ENCODE measurements around the gene GCLC.
"Not testable (repeated sequence)": the region's sequence is repeated elsewhere in the genome, so short reads cannot be mapped to it uniquely, and the experiment has no call there.

GCLC gene

DNA sequence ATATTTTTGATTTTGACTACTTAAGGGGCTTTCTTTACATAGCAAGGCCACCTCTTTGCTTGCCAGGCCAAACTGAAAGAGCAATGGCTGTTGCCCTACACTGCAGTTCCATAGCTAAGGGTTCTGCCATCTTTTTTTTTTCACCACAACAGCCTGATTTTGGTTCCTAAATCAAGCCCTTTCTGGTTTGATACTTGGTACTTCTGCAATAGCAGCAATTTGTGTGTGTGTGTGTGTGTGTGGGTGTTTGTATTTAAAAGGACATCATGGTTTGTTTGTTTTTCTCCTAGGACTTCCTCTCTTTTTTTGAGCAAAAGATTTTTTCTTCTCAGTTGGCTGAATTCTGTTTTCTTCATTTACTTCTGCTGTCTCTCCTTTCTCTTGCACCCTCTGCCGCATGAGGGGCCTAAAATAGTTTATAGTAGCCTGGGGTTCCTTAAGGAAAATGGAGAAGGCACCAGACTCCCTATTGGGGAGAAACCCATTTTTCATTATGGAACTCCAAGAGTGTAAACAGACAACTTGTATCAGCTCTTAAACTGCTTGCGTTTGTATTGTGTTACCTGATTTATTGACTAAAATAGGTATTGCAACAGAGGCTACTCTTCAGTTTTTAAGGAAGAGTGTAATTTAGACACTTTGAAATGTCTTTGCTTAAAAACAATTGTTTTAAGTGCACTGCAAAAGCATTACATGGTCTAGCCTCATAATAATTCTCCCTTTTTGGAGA lies 12.2 kb upstream of the GCLC start:
- DNase-seq (ENCODE audit: low spot score) = no peak

DNA sequence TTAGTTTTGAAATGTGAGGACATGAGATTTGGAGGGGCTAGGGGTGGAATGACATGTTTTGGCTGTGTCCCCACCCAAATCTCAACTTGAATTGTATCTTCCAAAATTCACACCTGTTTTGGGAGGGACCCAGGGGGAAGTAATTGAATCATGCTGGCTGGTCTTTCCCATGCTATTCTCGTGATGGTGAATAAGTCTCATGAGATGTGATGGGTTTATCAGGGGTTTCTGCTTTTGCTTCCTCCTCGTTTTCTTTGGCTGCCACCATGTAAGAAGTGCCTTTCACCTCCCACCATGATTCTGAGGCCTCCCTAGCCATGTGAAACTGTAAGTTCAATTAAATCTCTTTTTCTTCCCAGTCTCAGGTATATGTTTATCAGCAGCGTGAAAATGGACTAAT lies 8.7 kb upstream of the GCLC start:
- not testable (repeated sequence) for DNase-seq (ENCODE audit: low spot score)

DNA sequence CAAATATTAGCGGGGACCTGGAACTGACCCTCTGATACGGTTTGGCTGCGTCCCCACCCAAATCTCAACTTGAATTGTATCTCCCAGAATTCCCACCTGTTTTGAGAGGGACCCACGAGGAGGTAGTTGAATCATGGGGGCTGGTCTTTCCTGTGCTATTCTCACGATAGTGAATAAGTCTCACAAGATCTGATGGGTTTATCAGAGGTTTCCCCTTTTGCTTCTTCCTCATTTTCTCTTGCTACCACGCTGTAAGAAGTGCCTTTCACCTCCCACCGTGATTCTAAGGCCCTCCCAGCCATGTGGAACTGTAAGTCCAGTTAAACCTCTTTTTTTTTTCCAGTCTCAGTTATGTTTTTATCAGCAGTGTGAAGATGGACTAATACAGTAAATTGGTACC lies 6.8 kb upstream of the GCLC start:
- DNase-seq (ENCODE audit: low spot score) = not testable (repeated sequence)

DNA sequence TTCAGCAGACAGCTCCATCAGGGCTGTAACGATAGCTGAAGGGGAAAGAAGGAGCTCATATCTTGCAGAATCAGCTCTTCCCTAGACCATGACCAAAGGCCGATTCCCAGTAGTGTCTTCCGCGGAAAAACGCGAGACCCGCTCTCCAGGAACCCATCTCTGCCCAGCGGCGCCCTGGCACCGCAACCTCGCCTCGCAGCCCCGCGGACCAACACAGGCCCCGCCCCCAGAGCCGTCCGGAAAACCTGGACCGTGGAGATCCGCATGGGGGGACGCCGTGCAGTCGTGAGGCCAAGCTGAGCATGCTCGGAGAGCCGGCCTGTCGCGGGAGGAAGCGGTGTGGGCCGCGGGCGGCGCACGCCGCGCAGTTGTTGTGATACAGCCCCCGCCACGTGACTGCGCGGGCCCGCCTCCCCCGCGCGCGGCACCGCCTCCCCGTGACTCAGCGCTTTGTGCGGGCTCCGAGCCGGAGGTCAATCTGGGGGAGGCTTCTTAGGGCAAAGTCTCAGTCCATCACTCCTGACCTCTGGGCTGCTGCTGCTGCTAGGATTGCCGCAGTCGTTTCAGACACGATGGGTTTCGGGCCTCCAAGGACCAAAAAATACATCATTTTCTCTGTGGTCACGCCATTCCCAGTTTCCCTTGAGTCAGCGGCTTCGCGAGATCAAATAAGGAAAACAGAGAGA lies 3.1 kb upstream of the GCLC start:
- peak; percentile 96 for DNase-seq (ENCODE audit: low spot score)

DNA sequence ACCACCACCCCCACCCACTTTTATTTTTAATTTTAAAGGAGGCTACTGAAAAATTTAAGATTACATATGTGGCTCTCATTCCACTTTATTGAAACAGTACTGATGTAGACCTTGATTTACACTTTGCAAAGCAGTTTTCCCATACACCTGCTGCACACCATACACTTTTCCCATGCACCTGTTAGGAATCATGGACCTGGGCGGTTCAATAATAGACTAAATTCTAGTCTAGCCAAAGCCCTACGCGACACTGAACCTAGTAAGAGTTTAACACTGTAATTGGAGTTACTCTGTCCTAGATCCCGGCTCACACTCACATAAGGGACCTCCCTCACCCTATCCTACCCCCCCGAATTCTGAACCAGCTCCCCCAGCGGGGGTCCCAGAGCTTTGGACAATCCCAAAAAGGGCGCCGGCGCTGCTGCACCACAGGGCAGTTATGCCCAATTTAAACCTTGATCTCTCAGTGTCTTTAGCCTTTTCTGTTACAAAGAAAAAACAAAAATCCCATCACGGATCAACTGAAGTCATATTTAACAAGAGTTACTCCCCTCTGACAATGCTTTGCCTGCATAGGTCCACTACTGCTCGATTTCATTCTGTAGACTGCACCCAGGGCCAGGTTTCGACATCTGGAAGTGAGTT lies 2.4 kb upstream of the GCLC start:
- no peak for DNase-seq (ENCODE audit: low spot score)

DNA sequence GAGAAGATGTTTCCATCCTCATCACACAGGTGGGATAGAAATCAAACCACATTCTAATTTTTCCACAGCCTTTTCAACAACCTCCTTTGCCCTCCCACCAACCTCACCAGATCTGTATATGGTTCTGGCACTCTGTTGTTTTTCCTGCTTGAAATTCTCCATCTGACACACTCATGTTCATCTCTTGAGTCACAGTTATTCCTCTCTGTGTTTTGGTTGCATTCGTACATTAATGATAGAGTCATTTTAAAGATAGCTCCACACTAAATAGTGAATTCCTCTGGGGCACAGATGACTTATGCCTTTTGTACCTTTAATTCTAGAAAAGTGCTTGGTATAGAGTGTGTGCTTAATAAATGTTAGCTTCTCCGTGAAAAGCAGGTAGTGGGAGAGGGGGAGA lies 1.4 kb upstream of the GCLC start:
- DNase-seq (ENCODE audit: low spot score) = peak; percentile 20

DNA sequence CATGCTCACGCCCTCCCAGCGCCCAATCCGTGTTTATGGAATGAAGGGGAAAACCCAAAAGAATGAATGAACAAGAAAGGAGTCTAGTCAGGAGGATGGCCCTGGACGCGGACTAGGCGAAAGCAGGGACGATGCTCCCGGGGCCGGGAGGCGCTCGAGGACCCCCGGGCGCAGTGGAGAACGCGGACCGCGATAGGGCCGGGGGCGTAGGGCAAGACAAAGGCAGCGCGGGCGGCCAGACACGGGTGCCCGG lies 758 bp downstream of the GCLC start:
- DNase-seq (ENCODE audit: low spot score) = no peak

DNA sequence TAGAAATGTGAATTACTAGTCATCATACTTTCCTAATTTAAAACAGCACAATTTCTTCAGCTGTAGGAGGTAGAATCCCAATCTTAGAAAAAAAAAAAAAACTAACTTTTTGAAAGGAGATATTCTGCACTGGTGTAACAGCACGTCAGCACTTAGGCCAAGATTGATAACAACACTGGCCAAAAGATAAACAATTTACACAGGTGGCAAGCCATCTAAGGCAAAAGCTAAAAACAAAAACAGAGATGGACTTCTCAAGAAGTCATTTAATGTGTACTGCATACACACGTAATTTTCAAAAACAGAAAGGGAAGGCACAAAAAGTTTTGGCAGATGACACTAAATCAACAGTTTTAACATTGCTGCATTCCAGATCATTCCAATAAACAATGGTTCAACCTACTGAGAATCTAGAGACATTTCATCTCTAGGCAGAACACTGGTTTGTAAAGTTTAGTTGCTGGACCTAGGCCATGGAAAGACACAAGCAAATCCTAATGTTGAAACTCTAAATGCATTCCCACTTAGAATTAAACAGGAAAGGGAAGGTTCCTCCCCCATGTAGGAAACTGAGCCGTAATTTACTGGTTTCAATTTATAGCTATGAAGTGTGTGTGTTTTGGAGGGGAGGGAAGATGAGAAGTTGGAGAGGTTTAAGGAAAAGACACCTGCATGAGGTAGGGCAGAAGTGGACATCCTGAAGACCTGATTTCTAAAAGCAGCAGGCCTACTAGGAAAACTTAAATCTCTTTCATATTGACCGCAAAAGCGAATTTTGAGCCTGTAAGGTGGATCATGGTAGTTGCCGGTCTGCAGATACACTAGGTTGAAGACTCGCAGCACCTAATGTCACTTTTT lies 1.3 kb downstream of the GCLC start:
- peak; percentile 61 for DNase-seq (ENCODE audit: low spot score)

DNA sequence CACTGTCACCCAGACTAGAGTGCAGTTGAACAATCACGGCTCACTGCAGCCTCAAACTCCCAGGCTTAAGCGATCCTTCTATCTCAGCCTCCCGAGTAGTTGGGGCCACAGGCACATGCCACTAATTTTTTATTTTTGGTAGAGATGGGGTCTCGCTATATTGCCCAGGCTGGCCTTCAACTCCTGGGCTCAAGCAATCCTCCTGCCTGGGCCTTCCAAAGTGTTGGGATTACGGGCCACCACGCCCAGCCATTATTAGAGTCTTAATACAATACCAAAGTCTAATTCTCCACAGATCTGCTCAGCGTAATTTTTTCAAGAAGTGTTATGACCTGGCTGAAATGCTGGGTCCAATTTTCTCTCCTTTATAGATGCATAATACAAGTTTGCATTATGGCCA lies 3.0 kb downstream of the GCLC start:
- no peak for DNase-seq (ENCODE audit: low spot score)

DNA sequence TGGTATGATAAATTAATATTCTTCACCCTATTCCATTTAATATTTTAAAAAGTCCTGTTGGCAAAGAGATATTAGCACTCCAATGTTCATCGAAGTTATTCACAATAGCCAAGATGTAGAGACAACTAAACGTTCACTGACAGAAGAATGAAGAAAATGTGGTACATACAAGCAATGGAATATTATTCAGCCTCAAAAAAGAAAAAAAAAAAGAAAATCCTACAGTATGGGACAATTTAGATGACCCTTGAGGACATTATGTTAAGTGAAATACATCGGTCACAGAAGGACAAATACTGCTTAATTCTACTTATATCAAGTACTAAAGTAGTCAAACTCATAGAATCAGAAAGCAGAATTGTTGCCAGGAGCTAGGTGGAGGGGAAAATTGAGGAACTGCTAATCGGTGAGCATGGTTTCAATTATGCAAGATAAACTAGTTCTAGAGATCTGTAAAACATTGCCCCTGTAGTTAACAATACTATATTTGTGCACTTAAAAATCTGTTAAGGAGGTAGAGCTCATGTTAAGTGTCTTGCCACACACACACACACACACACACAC lies 4.7 kb downstream of the GCLC start:
- no peak for DNase-seq (ENCODE audit: low spot score)

DNA sequence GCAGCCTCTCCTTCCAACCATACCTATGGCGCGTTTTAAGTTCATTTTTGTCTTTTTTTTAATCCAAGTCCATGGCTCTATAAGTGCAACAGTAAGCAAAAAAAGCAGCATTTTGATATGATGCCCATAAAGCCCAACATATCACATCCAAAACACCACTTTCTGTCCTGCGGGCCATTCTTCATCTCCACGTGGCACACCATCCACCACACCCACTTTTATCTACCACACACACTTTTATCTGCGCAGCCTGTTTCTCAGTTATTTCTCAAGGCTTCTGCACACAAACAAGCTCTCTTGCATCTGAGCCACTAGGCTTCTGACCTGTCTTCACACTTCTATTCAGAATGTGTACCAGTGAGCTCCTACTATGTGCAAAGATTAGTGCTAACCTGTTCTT lies 5.3 kb downstream of the GCLC start:
- DNase-seq (ENCODE audit: low spot score) = peak; percentile 91

DNA sequence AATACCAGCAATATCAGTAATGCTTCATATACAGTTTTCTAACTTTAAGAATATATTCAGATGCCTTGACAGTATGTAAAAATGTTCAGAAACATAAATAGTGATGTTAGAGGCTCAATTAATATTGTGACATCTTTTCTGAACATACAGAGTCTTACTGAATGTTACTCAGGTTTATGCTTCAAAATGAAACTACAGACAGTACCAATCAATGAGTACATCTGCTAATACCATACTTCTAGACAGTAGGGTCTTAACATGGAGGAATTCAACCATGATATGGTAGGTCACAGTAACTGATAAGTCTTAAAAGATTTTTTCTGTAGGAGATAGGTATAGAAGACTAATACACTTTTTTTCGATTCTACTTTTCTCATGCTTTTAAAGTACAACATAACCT lies 8.3 kb downstream of the GCLC start:
- peak; percentile 32 for DNase-seq (ENCODE audit: low spot score)

DNA sequence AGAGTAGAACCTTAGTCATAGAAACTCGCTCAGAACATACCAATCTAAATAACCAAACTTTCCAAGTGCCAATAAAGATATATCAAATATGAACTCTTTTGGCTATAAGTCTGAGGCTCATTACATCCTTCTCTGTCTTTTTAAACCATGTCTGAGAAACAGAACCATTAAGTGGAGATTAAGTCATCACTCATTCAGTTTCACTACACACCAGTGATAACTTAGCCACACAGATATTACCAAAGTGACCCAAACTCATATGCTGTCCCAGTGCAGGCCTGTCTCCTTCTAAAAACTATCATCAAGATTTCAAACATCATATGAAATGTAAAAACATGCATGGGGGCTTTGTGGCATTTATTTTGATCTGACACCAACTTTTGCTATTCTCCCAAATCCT lies 12.0 kb downstream of the GCLC start:
- no peak for DNase-seq (ENCODE audit: low spot score)

DNA sequence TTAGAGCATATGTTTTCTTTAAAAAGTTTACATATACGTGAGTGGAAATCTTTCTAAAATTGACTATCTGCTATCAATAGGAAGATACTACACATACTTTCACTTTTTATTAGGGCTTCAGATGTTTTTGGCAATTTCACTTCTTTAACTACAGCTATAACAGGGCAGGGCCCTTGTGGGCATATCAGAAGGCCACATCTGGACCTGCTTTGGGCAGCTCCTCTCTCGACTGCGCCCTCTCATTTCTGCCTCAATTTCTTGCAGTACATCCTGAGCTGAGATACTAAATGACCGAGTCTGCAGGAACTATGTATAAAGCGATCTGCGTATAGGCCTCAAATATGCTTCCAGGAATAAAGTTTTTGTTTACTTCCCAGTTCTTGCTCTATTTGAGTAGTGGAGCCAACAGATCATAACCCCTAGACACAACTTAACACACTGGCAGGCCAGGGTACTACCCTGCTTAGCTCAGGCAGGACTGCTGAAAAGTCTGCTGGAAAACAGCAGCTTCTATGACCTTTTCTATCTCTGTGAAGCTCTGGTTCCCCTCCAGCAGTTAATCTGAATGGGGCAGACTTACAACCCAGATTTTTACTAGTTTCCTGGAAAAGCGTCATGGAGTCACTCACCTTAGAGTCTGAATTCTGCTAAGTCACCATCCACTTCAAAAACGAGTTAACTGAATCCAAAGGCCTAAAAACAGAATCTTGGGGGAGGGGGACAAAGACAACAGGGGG lies 12.7 kb downstream of the GCLC start:
- DNase-seq (ENCODE audit: low spot score) = peak; percentile 91

DNA sequence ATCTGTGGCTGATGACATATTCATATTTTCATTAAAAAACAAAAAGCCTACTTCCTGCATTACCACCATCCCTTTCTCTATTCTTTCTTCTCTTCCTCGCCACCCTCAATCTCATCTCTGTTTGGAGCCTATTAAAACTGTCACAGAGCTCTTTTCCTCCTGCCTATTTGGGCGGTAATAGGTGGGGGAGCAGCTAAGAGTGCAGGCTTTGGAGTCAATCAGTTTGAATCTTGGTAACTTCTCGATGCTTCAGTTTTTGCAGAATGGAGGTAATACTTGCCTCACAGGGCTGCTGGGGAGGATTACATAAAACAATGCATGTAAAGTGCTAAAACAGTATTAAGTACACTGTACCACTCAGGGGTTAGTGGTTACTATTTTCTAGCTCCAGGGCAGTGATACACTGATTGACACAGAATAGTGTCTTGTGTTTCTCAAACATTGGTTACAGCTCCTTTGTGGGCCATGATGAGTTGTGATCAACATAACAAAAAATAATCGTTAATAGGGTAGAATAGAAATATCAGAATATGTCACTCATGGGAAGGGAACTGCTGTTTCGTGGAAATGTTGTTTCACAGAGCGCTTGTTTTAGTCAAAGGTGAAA lies 14.0 kb downstream of the GCLC start:
- no peak for DNase-seq (ENCODE audit: low spot score)

DNA sequence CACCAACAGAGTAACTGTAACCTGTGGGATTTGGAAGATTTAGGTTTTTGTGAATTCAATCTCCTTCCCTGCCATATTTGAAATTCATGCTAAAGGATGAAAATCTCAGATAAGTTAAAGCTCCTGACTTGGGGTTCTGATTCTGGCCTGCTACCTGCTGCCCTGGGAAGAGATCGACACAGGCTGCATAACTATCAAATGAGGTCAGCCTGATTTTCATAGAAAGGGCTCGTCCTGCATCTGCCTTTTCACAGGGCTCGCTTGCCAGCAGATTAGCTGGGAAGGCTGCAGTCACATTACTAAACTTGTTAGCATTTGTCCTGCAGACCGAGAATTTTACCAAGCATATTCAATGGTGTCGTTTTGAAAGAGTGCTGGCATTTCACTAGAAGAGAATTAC lies 14.6 kb downstream of the GCLC start:
- no peak for DNase-seq (ENCODE audit: low spot score)

DNA sequence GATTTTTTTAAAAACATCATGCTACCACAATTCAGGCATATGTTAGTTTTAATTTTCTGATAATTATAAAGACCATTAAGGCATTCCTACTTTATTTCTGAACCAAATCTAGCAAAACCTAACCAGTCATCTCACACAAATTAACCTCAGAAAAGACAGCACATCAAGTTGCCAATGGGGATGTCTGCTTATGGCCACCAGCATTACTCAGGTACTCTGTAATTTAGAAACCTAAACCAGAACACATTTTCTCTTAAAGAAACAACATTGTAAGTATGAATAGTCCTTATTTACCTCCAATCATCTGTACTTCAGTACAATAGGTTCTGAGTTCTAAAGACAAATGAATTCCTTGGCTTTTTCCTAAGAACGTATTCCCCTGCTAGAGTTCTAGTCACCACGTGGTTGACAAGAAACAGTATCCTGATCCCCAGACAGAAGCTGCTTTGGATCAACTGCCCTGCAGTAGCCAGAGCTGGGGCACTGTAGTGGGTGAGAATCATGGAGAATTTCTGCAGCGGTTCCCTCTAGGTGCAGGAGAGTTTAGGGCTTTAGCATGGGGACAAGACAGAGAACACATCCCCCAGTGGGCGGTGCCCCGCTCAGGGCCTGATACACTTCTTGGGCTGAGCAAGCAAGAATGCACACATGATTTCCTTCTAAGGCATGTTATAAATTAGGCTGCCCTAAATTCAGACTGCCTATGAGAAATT lies 15.4 kb downstream of the GCLC start:
- DNase-seq (ENCODE audit: low spot score) = peak; percentile 60

DNA sequence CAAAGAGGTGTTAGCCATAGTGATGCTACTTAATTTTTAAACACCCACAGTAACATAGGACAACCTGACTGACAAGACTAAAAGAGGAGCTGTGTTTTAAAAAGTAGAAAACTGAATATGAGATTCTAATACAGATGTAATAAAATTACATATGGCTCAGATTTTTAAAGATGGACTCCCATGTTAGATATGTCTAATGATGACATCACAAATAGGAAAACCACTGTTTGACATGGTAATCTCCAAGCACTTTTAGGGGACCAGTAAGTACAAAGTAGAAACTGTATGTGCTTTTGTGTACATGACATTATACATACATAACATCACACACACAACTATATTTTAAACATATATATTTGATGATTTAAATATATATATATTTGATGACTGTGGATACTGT lies 16.8 kb downstream of the GCLC start:
- DNase-seq (ENCODE audit: low spot score) = no peak

DNA sequence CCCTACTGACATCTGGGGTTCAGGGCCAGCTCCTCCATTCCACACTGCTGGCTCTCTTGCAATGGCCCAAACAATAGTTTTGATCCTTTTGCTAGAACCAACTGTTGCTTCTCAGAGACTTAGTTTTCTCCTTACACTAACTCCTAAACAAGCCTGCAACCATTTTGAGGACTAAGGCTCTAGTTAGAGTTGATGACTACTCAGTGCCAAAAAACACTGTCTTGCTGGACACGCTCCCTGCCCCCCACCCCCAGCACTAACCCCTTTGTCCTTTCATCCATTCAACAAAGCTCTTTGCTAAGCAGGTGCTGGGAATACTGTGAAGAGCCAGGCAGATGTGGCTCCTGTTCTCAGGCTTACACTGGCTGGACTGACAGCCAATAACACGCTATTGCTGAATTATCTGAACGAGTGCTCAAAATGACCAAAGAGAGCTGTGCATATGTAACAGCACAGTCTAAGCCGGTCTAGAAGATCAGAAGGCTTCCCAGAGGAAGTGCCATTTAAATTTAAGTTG lies 17.6 kb downstream of the GCLC start:
- no peak for DNase-seq (ENCODE audit: low spot score)

DNA sequence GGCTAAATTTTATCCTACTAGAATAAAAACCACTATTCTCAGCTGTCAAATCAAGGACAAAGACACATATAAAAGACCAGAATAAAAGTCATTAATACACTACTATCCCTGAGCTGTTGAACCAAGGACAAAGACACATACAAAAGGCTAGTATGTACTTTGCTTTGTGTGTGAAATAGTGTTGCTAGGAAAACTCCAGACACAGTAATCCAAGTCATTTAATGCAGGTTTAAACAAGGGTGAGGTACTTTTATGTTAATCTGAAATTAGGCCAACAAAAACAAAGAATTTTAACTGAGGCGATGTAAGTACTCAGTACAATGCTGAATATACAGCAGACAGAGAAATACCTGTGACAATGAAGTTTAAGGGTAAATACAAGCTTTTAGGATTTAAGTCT lies 18.9 kb downstream of the GCLC start:
- no peak for DNase-seq (ENCODE audit: low spot score)

DNA sequence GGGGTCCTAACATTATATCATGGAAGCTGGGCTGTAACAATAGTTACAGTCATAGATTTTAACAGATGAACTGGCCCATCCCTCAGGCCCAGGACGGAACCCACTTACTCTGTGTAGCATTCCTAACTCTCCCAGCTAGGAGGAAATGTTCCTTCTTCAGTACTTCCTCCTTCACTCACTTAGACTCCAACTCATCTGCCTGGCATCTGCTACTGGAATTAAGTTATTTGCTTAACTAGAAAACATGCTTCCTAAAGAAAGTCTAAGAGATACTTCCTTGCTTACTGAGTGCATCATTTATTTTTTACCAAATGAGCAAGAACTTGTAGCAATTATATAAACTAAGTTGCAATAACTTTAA lies 20.5 kb downstream of the GCLC start:
- DNase-seq (ENCODE audit: low spot score) = no peak

Data from hematopoietic multipotent progenitor cell treated with erythropoietin and hydrocortisone succinate and interleukin-3 and kit ligand, for 15 days (in vitro differentiated cells).